ENCODE measurements around the gene MINPP1.

GRCh38 chr10:87519582-87519981 lies 14.9 kb downstream of the MINPP1 start:
- TF ChIP-seq CTCF (IDR thresholded peaks at IDR 0.05 in 8 of 11, conservative IDR thresholded peaks at IDR 0.05 in 3 of 11) (no peak), POLR2A (IDR thresholded peaks at IDR 0.05) (no peak), POLR2AphosphoS5 (IDR thresholded peaks at IDR 0.05) (no peak)
